Measurements from ENCODE around the gene DENND2A. TPM values are rescaled to one million over a fixed set of nuclear protein-coding genes. Genes with fewer than 3 reads are reported as not detected.
A peak's percentile ranks its signal among the peaks of the same experiment; 100 is the strongest.

Gene DENND2A
- total RNA-seq, 1 experiment from 2014 or later, result 10.0 TPM

DNA sequence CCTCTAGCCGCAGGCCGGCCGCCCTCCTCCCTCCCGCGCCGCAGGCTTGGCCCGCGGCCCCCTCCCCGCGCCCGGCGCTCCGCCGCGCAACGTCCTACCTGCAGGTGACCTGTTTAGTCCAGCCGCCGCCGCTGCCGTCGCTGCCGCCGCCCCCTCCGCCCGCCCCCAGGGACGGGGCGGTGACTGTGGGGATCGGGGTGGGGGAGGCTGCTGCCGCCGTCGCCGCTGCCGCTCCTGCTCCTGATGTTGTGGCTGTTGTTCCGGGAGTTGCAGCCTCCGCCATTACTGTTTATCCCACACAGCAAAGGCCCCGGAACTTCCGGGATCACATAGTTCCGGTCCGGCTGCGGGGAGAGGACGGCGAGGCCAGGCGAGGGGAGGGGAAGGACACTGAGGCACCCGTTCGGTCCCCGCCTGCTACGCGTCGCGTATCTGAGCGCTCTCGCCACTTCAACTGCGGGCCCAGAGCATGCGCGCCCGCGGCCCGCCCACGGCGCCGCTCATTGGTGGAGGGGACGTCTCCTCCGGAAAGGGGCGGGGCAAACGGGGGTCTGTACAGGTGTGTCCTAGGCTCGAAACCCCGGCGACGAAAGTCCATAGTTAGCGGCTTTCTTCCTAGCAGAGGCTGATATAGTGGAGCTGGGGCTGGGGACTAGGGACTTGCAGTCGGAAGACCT is 161.4 kb downstream of the DENND2A start, which contains the start of gene MKRN1 (continued):
- TF ChIP-seq, protein P1, sequence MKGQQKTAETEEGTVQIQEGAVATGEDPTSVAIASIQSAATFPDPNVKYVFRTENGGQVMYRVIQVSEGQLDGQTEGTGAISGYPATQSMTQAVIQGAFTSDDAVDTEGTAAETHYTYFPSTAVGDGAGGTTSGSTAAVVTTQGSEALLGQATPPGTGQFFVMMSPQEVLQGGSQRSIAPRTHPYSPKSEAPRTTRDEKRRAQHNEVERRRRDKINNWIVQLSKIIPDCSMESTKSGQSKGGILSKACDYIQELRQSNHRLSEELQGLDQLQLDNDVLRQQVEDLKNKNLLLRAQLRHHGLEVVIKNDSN (CRISPR knock-in tag; IDR thresholded peaks at IDR 0.05), result peak; percentile 48; the same call in 1 of the 2 replicates
- no peak for TF ChIP-seq ZNF263 (CRISPR knock-in tag; IDR thresholded peaks at IDR 0.05; ENCODE audit: low read depth)
- peak; percentile 5; the same call in 1 of the 2 replicates for TF ChIP-seq ZNF121 (CRISPR knock-in tag; IDR thresholded peaks at IDR 0.05)
- TF ChIP-seq, protein P2, sequence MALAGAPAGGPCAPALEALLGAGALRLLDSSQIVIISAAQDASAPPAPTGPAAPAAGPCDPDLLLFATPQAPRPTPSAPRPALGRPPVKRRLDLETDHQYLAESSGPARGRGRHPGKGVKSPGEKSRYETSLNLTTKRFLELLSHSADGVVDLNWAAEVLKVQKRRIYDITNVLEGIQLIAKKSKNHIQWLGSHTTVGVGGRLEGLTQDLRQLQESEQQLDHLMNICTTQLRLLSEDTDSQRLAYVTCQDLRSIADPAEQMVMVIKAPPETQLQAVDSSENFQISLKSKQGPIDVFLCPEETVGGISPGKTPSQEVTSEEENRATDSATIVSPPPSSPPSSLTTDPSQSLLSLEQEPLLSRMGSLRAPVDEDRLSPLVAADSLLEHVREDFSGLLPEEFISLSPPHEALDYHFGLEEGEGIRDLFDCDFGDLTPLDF (CRISPR knock-in tag; IDR thresholded peaks at IDR 0.05), result no peak
- peak; percentile 91 for TF ChIP-seq ZNF232 (CRISPR knock-in tag; IDR thresholded peaks at IDR 0.05)
- TF ChIP-seq, protein P3, sequence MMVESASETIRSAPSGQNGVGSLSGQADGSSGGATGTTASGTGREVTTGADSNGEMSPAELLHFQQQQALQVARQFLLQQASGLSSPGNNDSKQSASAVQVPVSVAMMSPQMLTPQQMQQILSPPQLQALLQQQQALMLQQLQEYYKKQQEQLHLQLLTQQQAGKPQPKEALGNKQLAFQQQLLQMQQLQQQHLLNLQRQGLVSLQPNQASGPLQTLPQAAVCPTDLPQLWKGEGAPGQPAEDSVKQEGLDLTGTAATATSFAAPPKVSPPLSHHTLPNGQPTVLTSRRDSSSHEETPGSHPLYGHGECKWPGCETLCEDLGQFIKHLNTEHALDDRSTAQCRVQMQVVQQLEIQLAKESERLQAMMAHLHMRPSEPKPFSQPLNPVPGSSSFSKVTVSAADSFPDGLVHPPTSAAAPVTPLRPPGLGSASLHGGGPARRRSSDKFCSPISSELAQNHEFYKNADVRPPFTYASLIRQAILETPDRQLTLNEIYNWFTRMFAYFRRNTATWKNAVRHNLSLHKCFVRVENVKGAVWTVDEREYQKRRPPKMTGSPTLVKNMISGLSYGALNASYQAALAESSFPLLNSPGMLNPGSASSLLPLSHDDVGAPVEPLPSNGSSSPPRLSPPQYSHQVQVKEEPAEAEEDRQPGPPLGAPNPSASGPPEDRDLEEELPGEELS (CRISPR knock-in tag; IDR thresholded peaks at IDR 0.05), result no peak
- TF ChIP-seq CREB1 (CRISPR knock-in tag; IDR thresholded peaks at IDR 0.05), result no peak
- TF ChIP-seq FOXJ3 (CRISPR knock-in tag; IDR thresholded peaks at IDR 0.05; ENCODE audit: borderline replicate concordance), result no peak
- TF ChIP-seq JUN (CRISPR knock-in tag; IDR thresholded peaks at IDR 0.05), result no peak
- TF ChIP-seq ZMAT4 (CRISPR knock-in tag; IDR thresholded peaks at IDR 0.05), result no peak
- no peak for TF ChIP-seq ZNF532 (CRISPR knock-in tag; IDR thresholded peaks at IDR 0.05; ENCODE audit: borderline replicate concordance)
- TF ChIP-seq TP53 (CRISPR knock-in tag; IDR thresholded peaks at IDR 0.05), result no peak
- no peak; the same call in 1 of the 2 replicates for TF ChIP-seq NFE2L1 (CRISPR knock-in tag; IDR thresholded peaks at IDR 0.05)
- TF ChIP-seq, protein P4, sequence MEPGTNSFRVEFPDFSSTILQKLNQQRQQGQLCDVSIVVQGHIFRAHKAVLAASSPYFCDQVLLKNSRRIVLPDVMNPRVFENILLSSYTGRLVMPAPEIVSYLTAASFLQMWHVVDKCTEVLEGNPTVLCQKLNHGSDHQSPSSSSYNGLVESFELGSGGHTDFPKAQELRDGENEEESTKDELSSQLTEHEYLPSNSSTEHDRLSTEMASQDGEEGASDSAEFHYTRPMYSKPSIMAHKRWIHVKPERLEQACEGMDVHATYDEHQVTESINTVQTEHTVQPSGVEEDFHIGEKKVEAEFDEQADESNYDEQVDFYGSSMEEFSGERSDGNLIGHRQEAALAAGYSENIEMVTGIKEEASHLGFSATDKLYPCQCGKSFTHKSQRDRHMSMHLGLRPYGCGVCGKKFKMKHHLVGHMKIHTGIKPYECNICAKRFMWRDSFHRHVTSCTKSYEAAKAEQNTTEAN (CRISPR knock-in tag; IDR thresholded peaks at IDR 0.05), result peak; percentile 94; the same call in 1 of the 2 replicates
- no peak; the same call in 1 of the 2 replicates for TF ChIP-seq ELF4 (CRISPR knock-in tag; IDR thresholded peaks at IDR 0.05; ENCODE audit: low read depth)
- TF ChIP-seq KAT7 (CRISPR knock-in tag; IDR thresholded peaks at IDR 0.05; ENCODE audit: borderline replicate concordance), result no peak
- TF ChIP-seq, protein P5, sequence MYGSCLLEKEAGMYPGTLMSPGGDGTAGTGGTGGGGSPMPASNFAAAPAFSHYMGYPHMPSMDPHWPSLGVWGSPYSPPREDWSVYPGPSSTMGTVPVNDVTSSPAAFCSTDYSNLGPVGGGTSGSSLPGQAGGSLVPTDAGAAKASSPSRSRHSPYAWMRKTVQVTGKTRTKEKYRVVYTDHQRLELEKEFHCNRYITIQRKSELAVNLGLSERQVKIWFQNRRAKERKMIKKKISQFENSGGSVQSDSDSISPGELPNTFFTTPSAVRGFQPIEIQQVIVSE (CRISPR knock-in tag; IDR thresholded peaks at IDR 0.05; ENCODE audit: borderline replicate concordance), result no peak
- TF ChIP-seq USF2 (CRISPR knock-in tag; IDR thresholded peaks at IDR 0.05), result no peak
- 0 out of 2 replicates have a peak, but pooled peaks have one; percentile 29 for TF ChIP-seq ZNF281 (CRISPR knock-in tag; IDR thresholded peaks at IDR 0.05)
- peak; percentile 95 for TF ChIP-seq SP1 (CRISPR knock-in tag; conservative IDR thresholded peaks at IDR 0.05)
- no peak for TF ChIP-seq ZNF416 (CRISPR knock-in tag; IDR thresholded peaks at IDR 0.05)
- TF ChIP-seq, protein P6, sequence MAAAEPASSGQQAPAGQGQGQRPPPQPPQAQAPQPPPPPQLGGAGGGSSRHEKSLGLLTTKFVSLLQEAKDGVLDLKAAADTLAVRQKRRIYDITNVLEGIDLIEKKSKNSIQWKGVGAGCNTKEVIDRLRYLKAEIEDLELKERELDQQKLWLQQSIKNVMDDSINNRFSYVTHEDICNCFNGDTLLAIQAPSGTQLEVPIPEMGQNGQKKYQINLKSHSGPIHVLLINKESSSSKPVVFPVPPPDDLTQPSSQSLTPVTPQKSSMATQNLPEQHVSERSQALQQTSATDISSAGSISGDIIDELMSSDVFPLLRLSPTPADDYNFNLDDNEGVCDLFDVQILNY (CRISPR knock-in tag; IDR thresholded peaks at IDR 0.05), result 0 out of 2 replicates have a peak, but pooled peaks have one; percentile 16
